COLO829 (cell line): Measurements from ENCODE around the gene PLCB4.
A peak's percentile ranks its signal among the peaks of the same experiment; 100 is the strongest.

Experiments used
- DNase-seq: peaks from one replicate; pipeline ENCODE4 v3.0.0; 2012; ENCODE audit warnings: low spot score

The PLCB4 gene

DNA sequence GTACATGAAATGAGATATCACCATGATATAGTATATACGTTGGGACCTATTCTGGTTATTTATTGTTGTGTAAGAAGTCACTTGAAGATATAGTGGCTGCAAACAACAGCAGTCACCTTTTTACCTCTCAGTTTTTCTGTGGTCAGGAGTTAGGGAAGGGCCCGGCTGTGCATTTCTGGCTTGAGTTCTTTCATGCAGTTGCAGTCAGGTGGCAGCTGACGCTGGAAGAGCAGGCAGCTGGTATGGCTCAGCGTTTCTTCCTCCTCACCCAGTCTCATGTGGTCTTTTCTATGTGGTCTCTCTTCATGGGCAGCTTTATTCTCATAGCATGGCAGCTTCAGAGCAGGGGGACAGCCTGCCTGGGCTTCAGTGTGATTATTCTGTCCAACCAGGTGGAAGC lies 154.4 kb downstream of the PLCB4 start:
- DNase-seq = no peak

DNA sequence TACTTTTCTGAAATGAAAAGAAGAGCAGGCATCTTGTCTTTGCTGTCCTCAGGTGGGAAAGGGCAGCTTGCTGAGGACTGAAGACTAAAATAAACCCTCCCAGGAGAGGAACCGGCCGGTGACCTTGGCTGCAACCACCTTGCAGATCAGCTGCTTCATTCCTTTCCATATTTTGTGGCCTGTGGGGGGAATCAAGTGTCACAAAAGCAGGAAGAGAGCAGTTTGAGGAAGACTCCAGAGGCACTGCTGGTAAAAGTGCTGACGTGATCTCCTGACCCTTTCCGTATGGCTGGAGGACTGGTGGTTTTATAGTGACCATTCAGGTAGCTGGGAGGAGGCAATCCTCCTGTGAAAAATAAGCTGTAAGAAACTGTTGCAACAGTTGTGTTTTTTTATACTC lies 157.0 kb downstream of the PLCB4 start:
- DNase-seq = no peak

DNA sequence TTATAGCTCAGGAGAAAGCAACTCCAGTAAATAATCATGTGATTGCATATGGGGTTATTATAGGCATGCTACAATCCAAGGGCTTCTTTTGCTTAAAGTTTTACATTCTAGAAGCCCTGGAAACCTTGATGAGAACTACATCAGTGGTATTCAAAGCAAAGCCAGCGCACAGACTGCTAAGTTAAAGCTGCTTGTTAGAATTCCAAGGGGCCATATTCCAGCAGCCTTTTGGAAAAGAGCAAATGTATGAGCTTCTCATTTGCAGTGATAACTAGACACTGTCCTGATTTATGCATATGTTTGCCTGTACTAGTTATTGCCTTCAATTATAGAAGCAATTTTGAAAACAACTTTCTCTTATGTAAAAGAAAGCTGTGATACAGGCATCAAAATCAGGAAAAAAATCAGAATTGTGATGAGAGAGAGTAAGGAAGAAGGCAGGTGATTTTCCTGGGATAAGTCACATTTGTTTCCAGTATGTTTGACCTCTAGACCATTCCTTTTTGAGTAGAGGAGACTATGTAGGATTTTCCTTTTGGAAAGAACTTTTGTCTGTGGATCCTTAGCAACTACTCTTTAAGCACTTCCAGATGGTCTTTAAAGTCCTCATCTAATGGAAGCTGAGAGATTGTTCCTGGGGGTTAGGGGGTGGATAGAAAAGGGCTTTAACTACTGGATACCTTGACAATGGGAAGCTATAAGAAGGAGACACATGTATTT lies 159.2 kb downstream of the PLCB4 start:
- DNase-seq = no peak

DNA sequence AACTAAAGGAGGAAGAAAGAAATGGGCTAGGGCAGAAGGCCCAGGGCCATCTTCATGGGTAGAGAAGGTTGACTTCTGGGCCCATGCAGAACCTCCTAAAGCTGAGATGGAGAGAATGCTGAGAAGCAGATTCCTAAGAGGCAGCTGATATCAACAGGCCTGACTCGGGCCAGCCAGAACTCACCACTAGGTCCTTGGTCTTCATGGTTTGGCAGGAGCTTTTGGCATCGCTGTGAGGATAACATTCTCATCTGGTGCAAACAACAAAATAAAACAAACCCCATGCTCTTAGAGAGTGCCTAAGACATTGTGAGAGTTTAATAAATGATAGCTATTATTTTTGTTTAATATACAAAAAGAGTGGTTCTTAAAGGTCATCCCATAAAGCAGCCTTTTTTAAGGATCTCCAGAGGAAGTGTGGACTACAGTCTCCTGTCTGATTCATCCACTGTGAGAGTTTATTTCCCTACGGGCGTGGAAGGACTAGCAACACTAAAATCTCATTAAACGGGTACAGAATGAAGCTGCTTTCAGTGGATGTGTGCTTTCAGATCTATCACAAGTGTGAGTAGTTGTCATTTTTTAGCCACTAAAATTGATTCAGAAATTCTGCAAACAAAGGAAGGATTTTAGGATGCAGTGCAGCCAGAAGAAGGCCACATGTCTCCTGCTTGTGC lies 160.0 kb downstream of the PLCB4 start:
- peak; percentile 77 for DNase-seq

DNA sequence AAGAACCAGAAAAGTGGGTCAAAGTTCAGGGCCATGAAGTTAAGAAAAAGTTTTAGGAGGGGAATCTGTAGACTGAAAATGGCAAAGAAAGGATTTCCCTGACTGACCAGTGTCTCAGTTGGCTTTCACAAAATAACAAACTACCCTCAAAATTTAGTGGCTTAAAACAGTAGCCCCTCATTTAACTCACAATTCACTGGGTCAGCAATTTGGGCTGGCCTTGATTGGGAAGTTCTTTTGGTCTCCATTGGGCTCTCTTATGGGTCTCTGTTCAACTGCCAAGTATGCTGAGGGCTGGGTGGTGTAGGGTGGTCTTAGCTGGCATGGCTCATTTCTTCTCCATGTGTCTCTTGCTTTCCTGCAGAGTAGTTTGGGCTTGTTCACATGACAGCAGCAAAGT lies 161.5 kb downstream of the PLCB4 start:
- no peak for DNase-seq

DNA sequence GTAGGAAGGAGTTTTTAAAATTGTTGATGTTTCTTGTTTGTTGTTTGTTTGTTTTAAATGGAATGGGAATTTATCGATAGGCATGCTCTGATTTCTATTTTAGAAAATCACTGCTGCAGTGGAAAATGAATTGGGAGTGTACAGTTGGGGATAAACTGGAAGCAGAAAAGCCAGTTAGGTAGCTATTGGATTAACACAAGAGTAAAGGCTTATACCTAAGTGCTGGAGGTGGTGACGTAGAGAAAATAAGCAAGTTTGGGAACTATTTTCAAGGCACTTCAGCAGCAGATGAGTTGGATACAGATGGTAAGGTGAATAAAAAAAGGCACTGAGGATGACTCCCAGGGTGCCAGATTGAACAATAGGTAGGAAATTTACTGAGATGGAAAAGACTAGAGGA lies 164.9 kb downstream of the PLCB4 start:
- no peak for DNase-seq

DNA sequence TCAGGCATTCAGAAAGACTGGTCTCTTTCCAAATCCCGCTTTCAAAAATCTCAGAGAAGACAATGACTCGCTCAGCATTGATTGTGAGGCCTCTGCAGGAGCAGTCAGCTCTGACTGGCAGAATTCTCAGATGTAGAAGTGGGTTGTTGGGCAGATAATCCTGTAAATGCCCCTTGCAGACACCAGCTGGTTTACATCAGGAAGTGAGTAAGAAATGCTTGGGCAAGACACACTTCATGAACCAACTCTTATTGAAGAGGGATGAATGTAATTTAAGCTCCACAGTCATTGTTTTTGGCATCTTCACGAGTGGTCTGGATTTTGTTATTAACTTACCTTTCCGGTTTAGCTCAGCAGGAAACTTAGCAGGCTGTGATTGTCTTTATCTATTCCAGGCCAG lies 166.6 kb downstream of the PLCB4 start:
- no peak for DNase-seq

DNA sequence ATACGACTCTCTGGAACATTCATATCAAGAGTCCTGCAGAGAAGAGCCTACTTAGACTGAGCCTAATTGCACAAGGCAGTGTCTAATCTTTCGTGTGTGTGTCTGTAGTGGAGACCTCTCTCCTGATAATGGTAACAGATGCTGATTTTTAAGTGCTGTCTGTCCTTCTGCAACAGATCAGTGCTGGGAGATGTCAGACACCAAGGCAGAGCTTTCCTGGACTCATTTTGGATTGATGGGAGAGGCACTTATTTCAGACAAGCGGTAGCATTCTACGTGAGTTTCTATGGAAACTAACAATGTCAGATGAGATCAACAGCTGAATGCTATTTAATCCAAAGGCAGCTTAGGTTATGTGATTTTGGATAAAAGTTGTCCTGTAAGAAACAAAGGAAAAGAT lies 167.6 kb downstream of the PLCB4 start:
- DNase-seq = no peak

DNA sequence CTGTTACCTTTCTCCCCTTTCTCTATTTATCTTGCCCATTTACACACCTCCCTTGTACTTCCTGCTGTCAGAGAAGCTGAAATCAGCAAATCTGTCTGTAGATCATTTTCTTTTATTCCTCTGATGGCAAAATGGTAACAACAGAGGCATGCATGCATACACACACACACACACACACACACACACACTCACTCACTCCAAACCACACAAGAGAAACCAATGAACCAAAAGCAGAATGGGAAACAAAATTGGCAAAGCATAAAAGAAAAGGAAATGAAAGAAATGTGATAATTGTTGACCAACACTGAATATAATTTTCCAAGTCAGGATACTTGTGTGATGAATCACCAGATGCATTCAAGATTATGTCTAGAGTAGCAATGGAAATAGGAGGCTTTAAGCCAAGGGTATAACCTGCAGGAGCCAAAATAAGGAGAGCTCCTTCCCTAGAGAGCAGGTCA lies 172.4 kb downstream of the PLCB4 start:
- DNase-seq = peak; percentile 81

DNA sequence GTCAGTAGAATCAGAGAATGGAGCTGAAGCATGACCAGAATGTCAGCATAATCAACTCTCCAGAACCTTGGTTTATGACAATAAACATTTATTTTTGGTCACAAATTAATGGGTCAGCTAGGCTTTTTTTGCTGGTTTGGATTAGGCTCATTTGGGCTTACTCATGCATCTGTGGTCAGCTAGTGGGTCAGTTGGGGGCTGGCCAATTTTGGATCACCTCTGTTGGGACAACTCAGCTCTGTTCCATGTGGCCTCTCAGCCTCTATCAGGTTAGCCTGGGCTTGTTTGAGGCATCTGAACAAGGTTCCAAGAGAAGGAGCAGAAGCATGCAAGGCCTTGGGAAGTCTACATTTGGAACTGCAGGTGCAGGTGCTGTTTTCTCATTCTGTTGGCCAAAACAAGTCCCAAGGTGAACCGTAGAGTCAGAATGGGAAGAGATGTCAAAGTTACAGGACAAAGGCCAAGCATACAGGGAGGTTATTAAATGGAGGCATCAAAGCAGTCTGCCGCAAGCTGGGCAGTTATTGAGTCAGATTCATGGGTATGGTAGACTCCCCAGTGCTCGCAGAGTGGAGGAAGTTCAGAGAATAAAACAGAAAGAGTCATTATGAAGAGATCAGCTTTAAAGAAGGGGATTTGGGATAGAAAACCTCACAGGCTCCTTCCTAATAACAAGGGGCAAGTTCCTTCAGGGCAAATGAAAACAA lies 173.0 kb downstream of the PLCB4 start:
- DNase-seq = no peak

DNA sequence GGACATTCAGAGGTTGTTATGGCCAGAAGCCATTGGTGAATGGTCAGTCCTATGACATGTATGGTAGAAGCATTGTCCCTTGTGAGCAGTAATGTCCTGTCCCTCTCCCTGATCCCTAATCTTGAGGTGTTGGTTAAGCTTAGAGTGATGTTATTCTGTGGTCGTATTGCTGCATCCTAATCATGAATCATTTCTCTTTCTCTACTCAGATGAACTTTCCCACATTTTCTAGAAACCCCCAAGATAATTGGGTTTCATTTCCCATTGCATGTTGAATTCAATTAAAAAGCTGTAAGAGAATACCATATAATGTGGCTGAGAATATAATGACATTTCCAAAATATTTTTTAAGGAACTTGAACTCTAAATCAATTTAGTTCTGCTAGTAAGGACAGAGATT lies 175.1 kb downstream of the PLCB4 start:
- no peak for DNase-seq

DNA sequence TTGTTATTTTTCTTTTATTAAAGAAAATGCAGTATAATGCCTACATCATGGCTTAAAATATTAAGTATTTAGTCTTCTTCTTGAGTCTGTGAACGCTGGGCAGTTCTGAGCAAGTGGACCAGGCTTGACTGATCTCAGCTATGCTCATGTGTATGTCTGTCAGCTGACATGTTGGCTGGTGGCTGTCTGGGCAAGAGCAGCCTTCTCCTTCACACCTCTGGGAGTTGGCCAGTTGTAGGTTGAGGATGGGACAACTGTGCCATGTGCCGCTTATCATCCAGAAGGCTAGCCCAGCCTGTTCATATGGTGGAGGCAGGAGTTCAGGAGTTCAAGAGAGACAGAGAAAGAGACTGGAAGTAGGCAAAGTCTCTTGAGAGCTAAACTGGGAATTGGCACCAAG lies 175.9 kb downstream of the PLCB4 start:
- DNase-seq = no peak

DNA sequence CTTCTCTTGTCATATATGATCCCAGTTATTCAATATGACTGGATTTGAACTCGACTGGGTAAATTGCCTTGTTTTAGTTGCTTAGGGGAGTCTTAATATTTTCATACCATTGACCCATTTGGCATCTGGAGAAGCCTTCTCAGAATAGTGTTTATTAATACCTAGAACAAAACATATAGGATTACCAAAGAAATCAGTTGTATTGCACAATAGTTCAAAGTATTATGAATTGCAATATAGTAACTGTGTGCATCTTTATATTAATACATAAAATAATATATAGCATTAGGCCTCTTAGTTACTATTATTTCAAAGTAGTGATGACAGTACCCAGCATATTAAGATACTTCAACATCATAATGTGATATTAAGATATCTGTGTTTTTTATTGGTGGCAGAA lies 177.8 kb downstream of the PLCB4 start:
- no peak for DNase-seq

DNA sequence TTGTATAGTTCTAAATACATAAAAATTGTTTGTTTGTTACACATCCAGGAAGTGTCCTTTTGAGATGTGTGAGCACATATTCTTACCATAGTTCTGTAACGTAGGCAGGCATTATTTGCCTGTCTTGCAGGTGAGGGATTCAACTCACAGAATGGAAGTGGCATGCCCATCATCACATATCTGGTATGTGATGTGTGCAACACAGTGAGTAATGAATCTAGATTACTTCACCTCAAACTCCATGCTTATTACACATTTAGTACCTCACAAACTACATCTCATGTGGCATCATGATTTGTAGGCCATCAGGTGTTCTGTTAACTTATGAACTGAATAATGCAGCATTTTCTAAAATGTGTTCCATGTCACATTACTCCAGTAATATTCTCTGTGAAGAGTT lies 181.6 kb downstream of the PLCB4 start:
- DNase-seq = no peak

DNA sequence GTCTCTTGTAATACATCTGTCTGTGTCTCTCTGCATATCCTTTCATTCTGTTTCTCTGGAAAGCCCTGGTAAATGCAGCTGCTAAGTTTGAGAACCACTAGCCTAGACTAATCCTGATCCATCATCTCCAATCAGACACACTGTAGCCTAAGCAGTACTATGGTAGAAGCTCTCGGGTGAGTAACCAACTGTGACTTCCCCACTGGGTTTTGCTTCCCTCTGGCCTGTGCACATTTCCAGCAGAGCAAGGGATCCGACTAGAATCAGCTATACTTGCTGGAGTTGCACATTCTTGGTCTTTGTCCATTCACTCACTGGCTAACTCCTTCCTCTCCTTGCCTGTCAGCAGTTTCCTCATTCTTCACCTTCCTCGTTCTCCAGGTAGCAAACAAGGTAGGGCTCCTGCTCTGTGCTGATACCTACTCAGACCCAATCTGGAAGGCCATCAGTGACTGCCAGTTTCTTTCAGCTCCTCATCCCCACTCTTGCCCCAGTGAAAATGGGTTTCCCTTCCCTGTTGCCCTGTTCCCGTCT lies 184.2 kb downstream of the PLCB4 start:
- DNase-seq = no peak

DNA sequence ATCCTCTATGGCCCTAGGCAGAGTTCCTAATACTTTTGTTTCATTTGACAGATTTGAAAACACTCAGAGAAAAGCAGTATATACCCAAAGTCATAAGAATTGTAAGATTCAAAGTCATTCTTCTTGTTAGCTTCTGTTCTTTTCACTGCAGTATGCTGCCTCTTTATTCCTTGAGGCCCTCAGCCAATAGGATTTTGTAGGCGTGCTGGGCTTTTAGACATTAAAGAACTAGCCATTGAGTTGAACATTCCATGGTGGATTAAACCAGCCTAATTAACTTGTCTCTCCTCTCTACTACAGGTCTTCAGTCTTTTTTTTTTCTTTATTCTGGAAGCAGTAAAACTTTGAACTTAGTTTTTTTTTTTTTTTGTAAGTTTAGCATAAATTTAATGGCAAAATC lies 186.3 kb downstream of the PLCB4 start:
- no peak for DNase-seq

DNA sequence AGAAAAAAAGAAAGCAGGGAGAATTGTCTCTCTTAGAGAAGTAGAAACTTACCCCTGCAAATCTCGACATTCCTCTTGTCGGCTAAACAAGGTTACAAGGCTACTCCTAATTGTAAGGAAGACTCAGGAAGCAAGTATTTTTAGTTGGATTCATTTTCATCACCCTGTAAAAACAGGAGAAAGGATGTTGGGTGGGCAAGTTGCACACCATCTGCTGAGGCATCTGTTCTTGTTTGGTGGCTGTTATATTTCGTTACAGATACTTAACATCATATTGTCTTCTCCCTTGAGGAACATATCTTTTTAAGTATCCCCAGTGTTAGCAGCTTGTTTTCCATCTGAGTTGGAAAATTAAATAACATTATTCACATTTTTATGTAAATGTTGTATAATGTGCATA lies 187.5 kb downstream of the PLCB4 start:
- DNase-seq = no peak

DNA sequence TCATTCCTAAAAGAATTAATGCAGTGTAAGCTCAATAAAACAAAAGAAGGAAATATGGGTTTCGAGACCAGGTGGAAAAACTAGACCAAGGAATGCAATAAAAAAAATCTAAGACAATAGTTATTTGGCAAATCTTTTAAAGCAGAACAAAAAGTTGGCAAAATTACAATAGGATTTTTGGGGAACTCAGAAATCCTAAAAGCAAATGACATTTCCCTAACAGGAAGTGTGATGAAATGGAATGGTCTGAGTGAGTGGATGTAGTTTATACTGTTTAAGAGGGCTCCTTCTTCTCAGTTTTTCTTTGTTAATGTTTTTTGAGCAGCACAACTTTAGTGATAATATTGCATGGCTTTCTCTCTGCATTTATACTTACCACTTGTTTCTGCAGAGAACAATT lies 190.0 kb downstream of the PLCB4 start:
- no peak for DNase-seq

DNA sequence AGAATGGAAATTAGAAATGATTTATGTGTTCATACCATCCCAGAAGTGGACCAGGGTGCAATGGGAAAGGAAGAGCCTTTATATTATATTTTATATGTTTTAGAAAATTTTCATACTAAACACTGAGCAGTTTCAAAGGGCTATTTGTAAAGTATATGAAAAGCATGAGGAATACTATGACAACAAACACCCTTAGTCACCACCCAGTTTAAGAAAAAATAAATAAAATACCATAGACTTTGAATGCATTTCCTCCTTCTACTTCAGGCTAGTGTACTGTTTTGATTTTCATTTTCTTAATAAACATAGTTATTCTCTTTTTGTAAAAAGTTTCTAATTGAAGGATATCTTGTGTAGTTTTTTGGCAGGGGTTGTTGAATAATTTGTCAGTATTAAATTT lies 191.1 kb downstream of the PLCB4 start:
- no peak for DNase-seq

DNA sequence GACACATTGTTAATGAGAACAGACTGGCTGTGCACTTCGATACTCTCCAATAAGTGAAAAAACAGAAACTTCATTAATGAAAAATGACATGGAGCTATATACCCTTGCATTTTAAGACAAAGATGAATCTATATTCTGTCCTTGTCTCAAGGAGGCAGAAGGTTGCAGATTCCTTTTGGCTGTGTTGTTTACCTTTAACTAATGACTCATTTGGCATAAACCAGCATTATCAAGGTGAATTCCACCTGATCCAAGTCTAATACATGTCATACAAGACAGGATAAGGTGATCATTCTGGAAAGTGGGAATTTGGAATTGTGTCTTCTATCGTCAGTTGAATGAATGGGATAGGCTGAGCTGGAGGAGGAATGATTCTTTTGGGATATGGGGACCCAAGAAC lies 192.9 kb downstream of the PLCB4 start:
- no peak for DNase-seq

DNA sequence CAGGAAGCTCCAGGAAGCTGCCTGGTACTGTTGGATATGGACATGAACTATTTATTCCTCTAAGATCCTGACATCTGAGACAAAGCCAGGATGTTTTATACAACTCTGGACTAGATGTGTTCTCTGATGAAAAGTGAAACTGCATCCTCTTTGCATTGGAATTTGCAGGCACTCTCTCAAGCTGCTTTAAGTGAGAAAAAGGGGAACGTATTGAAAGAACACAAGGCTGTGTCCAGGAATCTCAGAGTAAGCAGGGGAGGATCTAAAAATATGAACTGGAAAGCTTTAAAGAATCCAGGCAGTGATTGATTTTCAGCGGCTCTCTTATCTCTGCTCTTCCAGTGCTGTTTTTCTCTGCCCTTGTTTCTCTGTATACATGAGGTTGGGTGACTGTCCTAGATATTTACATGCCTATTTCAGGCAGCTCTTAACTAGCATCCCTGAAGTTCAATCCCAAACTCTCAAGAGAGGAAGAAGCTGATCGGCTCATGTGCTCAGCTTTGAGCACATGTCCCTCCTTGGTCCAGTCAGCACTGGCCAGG lies 193.8 kb downstream of the PLCB4 start:
- DNase-seq = no peak

DNA sequence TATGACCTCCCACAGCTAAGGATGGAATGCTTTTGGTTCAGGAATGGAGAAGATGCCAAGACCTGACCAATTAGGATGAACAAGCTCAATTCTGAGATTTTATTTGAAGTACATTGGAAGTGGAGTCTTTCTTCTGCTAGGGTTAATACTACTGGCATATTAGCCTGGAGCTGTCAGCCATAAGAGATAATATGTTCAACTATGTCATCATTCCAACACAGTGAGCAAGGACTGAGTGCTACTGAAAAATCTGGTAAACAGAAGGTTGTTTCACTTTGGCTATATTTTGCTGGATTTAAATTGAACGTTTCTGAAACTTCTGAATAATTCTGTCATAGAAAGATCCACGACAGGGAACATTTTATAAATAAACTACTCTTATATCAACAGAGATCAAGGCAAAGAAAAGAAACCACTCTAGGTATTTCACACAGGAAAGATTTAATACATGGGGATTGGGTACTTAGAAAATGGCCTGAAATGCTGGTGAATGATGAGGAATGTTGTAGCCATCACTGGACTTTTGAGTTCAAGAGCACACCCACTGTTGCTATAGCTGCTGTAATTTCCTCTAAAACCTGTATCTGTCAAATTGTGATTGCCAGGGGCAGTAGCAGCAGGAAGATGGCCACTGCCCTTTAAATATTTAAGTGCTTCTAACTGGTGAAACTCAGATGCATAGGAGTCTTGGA lies 200.5 kb downstream of the PLCB4 start:
- DNase-seq = no peak
